ENCODE measurements around the gene CDC42EP3.

CDC42EP3 gene

DNA sequence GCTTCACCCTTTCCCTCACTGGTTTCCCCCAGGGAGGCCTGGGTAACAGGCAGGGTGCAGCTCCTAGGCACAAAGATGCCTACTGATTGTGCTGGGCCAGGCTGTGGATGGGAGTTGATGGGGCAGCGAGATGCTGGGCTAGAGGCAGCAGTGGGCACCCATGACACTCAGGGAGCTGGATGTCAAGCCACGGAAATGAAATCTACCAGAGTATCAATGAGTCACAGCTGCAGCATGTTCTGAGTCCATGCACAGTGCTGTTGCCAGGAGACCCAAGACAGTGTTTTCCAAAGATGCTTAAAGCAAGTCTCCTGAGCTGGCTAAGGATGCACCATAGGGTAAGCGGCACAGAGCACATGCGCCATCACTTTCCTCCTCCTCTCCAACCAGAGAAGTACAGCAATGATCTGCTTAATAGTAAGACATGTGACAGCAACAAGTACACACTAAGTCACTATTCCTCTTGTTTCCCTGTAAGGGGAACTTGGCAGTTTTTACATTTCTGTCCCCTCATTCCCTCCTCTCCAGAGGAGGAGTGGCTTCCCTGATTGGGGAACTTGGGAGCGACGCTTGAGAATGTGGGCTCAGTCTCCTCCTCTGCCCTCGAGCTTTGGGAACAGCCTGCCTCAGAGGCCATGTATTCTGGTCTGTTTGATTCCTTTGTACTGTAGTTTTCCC, 57.2 kb downstream of the CDC42EP3 start:
- DNase-seq = no peak

DNA sequence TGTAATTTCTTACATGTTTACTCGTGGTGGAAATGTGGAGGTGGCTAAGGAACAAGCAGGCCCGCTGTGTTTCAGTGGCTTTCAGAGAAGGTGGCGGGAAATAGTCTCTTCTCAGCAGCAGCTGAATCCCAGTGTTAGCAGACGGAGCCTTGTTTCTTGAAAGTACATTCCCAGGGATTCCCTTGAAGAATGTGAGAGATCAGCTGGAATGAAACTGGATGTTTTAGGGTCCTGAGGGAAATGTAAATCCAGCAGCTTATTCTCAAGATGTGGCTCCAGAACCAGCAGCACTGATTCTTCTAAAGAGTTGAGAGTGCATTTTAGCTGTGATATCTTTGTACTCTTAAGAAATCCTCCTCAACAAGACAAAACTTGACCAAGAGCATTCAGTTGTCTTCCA, 59.1 kb downstream of the CDC42EP3 start:
- DNase-seq = no peak

GRCh38 chr2:37610638-37611289, 60.7 kb downstream of the CDC42EP3 start:
- no peak for DNase-seq

GRCh38 chr2:37609782-37610181, 61.7 kb downstream of the CDC42EP3 start:
- no peak for DNase-seq

DNA sequence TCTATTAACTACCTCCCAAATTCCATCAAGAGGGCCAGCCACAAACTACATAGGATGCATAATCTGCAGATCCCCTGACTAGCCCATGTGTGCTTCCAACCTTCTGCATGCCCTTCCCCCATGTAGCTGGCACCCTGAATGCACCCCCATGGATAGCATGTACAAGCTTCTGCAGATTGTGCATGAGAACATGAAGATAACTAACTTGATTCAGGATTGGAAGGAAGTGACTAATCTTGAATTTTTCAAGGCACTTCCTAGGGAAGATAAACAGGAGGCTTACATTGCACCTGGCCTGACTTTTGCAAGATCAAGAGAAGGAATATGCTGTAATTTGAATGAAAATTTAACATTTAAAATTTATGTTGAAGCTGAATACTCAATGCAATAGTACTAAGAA, 66.7 kb downstream of the CDC42EP3 start:
- DNase-seq = no peak

GRCh38 chr2:37602702-37603101, 68.7 kb downstream of the CDC42EP3 start:
- DNase-seq = no peak

DNA sequence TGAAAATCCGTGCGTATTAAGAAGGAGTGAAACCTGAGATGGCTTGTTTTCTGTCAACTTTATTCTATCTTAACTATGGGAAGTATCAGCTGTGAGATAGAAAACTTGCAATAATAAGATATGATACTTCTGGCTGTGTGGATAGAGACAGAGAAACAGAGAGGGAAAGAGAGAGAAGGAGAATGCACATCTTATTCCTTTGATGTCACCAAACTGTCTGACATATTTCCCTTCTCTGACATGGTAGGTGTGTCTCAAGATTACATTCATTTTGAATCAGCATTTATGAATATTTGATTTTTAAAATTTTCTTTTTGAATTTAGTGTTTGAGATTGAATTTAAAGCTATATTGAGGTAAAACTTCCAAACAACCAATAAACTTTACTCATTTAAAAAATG, 69.4 kb downstream of the CDC42EP3 start:
- DNase-seq = no peak

DNA sequence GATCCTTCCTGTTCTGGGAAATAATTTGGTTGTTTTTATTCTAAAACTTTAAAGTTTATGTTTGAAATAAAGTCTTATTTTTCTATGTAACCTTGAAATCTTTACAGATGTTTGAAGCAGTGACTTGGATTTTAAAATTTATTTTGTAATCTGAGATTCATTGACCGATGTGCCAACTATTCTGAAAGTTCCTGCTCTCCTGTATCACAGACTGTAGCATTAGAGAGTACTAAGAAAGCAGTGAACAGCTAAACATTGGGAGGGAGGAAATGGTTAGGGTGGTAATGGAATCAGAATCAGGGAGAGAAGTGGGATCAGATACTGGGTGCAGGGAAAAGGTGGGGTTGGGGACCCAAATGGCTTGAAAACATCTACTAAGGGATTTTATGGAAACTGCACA, 69.9 kb downstream of the CDC42EP3 start:
- DNase-seq = no peak

DNA sequence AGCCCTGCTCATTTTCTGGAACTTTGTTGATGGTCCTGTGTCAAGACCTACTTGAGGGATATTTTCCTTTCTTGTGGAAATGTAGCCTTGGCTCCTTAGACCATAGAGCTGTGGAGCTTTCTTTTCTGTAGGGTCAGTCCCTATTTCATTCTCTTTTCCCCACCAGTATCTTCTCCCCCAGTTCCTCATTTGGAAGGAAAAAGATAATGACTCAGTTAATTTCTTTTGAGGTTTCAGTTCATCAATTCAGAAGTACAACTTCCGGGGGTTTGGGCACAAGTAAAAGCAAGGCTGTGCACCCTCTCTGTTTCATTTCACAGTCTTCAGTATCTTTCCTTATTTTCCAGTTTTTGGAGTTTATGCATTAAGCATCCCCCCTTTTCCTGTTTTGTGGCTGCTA, 70.7 kb downstream of the CDC42EP3 start:
- DNase-seq = peak; percentile 4

GRCh38 chr2:37599688-37600525, 71.5 kb downstream of the CDC42EP3 start:
- no peak for DNase-seq

DNA sequence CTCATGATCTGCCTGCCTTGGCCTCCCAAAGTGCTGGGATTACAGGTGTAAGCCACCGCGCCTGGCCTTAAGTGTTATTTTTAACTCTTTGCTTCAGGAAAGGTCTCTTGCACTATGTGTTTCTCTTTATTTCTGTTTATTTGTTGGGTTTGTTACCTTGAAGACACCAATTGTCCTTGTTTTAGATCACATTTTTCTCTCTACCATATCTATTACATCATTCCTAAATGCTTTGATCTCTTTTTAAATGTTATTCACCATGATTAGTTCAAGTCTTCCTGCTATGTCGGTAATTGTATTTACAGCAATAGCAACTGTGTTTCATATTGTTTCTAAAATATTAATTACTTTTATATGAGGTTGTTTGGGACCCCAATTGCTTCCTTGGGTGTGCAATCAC, 77.7 kb downstream of the CDC42EP3 start:
- DNase-seq = no peak

DNA sequence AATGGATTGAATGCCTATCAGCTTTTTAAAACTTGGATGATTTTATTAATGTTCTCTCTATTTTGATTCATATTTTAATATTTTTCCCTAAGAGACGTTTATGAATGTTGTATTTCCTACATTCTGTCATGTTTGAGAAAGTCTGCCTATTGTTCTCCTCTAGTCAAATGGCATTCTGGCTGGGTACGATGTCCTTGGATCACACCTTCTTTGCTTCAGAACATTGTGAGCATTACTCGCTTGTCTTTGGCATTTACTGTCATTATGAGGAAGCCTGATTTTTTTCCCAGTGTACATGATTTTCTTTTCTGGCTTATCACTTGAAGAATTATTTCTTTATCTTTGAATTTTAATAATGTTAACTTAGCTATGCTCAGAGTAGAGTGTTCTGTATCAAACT, 78.4 kb downstream of the CDC42EP3 start:
- DNase-seq = no peak
